Stimulated activated CD4-positive, alpha-beta T cell treated with anti-CD3 and anti-CD28 coated beads, Interleukin-12 subunit alpha, Interleukin-12 subunit beta, amount 100 ng/mL, for 24 hours (primary cell): Measurements from ENCODE around the gene MAPT.

Source experiments
- DNase-seq, 2 experiments: peaks; one replicate each; pipeline ENCODE4 v3.0.0-alpha.2; 2020; ENCODE audit warnings: low read depth in 2 of 2

The MAPT gene

DNA sequence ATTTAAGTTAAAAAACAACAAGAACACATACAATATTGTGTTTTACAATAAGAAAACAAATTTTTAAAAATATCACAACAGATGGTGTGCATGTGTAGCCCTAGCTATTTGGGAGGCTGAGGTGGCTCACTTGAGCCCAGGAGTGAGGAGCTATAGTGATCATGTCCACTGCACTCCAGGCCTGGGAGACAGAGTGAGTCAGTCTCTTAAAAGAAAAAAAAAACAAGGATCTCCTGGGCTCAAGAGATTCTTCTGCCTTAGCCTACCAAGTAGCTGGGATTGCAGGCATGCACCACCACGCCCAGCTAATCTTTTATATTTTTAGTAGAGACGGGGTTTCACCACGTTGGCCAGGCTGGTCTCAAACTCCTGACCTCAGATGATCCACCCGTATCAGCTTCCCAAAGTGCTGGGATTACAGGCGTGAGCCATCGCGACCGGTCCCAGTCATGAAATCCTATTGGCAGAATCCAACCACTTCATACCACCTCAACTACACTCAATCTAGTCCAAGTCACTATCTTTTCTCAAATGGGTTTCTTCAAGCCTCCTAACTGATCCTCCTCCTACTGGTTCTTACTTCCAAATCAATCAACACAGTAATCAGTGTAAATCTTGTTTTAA is 159.7 kb downstream of the MAPT start:
- no peak for DNase-seq

DNA sequence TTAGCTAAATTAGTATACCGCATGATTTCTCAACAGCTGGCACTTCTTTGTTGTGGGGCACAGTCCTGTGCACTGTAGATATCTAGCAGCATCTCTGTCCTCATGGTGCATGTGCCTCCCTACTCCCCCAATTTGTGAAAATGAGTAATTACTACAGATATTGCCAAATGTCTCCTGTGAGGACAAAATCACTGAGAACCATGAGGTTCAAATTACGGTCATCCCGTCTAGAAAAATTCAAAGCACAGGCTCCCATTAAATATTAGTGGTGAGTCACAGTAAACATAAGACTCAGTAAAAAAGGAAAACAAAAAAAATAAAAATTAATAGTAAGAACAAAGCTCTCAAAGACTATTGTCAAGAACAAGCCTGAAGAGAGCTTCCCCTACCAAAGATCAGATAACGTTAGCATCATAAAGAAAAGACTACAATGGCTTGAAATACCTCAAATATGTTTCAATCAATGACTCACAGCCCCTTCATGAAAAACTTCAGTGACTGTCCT is 162.5 kb downstream of the MAPT start:
- no peak for DNase-seq

DNA sequence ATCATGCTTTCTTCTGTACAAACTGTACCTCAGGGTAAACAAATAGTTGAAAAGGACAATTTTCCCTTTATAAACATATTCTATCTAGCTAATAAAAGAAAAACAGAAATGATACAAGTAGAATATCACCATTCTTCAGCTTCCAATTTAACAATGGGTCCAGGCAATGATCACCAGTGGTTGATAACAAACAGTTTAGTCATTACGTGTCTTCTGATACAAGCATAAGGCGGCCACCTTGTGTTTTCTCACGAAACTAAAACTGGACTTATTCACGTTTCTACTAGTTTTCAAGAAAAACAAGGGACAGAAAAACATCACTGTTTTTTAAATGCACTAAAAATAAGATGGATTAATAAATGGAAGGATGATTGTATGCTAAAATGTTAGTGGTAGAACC is 163.0 kb downstream of the MAPT start:
- DNase-seq = no peak

GRCh38 chr17:46059486-46059885 is 165.1 kb downstream of the MAPT start:
- DNase-seq = no peak

DNA sequence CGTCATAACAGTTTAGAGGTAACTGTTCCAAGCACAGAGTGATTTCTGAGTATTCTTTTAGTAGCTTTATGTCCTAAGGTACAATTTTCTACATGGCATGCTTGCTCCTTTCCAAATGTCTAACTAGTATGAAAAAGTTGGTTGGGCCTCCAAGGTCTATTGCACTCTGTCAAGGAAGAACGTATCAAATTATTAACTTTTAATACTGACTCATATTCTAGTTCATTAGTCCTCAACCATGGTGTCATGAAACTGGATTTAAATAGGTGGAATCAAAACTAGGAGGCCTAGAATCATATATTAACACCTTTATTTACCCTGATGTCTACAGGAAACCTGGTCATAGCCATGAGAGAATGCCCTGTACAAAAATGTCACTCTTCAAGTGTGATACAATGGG is 166.1 kb downstream of the MAPT start:
- DNase-seq = no peak

GRCh38 chr17:46061435-46061834 is 167.1 kb downstream of the MAPT start:
- no peak for DNase-seq

GRCh38 chr17:46063241-46063640 is 168.9 kb downstream of the MAPT start:
- DNase-seq = no peak

- no peak for DNase-seq
Observed at GRCh38 chr17:46064460-46064859, 170.1 kb downstream of the MAPT start.

- no peak for DNase-seq
Observed at GRCh38 chr17:46071796-46072195, 177.4 kb downstream of the MAPT start.

DNA sequence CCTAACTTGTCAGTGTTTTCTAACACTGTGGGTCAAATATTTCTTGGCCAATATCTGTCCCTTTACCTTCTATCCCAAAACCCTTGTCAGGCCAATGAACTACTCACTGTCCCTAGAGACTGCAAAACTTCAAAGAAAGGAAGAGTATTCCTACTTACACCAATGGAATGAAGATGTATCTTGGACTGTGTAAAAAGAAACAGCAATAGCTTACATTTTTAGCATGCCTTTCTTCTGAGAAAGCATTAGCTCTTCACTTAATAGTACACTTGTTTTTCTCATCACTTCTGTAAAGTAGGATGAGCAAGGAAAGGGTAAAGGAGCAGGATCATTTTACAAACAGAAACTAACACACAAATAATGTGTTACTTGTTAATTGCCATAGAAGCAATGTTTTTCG is 178.6 kb downstream of the MAPT start:
- no peak for DNase-seq

DNA sequence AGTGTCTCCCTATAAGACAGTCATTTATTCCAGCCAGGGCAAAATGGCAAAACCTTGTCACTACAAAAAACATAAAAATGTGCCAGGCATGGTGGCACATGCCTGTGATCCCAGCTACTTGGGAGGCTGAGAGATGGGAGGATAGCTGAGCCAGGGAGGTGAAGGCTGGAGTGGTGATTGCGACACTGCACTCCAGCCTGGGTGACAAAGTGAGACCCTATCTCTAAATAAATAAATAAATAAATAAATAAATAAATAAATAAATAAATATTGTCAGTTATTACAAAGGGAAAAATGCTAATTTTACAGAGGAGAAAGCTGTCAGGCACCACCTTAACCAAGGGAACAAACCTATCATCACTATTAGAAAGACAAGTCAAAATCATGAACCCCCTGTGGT is 180.2 kb downstream of the MAPT start:
- DNase-seq = no peak
